Stomach (tissue), 9 donors: ENCODE measurements around the gene NFATC2. TPM values are rescaled to one million over a fixed set of nuclear protein-coding genes. Genes with fewer than 3 reads are reported as not detected.

Experiments
- DNase-seq, 2 donors: peaks; one replicate each; pipeline versions ENCODE4 v3.0.0 to v3.0.0-alpha.2; 2013 to 2019
- H3K27ac ChIP-seq, 5 donors: fragments of 200-600 bp in 4 of 5; sonication (generic) in 4 of 5; one replicate each; pipeline ENCODE4 v1.5.1; 2013 to 2019; ENCODE audit warnings: mild to moderate bottlenecking in 1 of 5, moderate library complexity in 1 of 5
- H3K27me3 ChIP-seq, 3 donors: fragments of 200-600 bp; sonication (generic); one replicate each; pipeline ENCODE4 v1.5.1; 2017 to 2019; ENCODE audit warnings: mixed run types in 1 of 3
- H3K36me3 ChIP-seq, 4 donors: fragments of 200-600 bp; sonication (generic); 1 replicate in 3 of 4; 2 replicates in 1 of 4; pipeline ENCODE4 v1.5.1; 2016 to 2019
- H3K4me1 ChIP-seq, 4 donors: fragments of 200-600 bp; sonication (generic); one replicate each; pipeline ENCODE4 v1.5.1; 2016 to 2019
- H3K4me3 ChIP-seq, 4 donors: fragments of 200-600 bp; sonication (generic) in 3 of 4; one replicate each; pipeline ENCODE4 v1.5.1; 2016 to 2019; ENCODE audit warnings: mild to moderate bottlenecking in 1 of 4
- H3K9me3 ChIP-seq, 4 donors: fragments of 200-600 bp; sonication (generic); one replicate each; pipeline ENCODE4 v1.5.1; 2016 to 2019
- CTCF ChIP-seq, 7 experiments: fragments of 450-650 bp in 4 of 7; fragments of 200-600 bp in 3 of 7; sonication (generic) in 3 of 7; IDR thresholded peaks; one replicate each; pipeline ENCODE4 v1.5.1; 2016 to 2019; ENCODE audit warnings: antibody characterized with exemption in 7 of 7, control low read depth in 2 of 7, mild to moderate bottlenecking in 1 of 7
- EP300 ChIP-seq: sonication (generic); formaldehyde crosslinking; IDR thresholded peaks from one replicate; pipeline ENCODE4 v1.6.1; 2017; ENCODE audit warnings: antibody characterized with exemption
- POLR2A ChIP-seq, 4 donors: fragments of 450-650 bp; IDR thresholded peaks; one replicate each; pipeline ENCODE4 v1.6.1; 2016; ENCODE audit warnings: antibody characterized with exemption in 4 of 4, control low read depth in 2 of 4, mild to moderate bottlenecking in 1 of 4, moderate library complexity in 1 of 4
- POLR2AphosphoS5 ChIP-seq, 3 donors: sonication (generic); formaldehyde crosslinking; IDR thresholded peaks; one replicate each; pipeline ENCODE4 v1.6.1; 2016; ENCODE audit warnings: antibody characterized with exemption in 3 of 3
- WGBS, 5 donors: extraction: QIAGEN DNeasy Blood & Tissue Kit in 3 of 5; methylation state at CpG; one replicate each; pipeline versions ENCODE4 v1.1.5 to v1.1.7; 2013 to 2018; 5-methylcytosine and 5-hydroxymethylcytosine counted together
- intact Hi-C: fragments of 100-400 bp; cut with DNase I; formaldehyde crosslinking; loops from one replicate; pipeline ENCODE4 v1.15.1; 2023; ENCODE audit warnings: low total_unique reads
- polyA plus RNA-seq, 3 donors: library from polyadenylated mRNA; stranded (reverse); fragments of 200-250 nt; gene quantifications; one replicate each; pipeline ENCODE4 v1.2.3, GENCODE V29; 2013
- total RNA-seq, 5 donors: library from RNA; depleted of rRNA; stranded (reverse); fragments of >200 nt; gene quantifications; one replicate each; pipeline versions ENCODE4 v1.1.0 to v1.2.3, GENCODE V29; 2014 to 2016
- donor health status: healthy with polysubstance abuse.
- donor health status: Bipolar disorder and iron deficiency.
- donor health status: healthy.

NFATC2 gene
- total and polyA plus RNA-seq, 8 donors: 1.4 to 31.9 (median 8.6) TPM

DNA sequence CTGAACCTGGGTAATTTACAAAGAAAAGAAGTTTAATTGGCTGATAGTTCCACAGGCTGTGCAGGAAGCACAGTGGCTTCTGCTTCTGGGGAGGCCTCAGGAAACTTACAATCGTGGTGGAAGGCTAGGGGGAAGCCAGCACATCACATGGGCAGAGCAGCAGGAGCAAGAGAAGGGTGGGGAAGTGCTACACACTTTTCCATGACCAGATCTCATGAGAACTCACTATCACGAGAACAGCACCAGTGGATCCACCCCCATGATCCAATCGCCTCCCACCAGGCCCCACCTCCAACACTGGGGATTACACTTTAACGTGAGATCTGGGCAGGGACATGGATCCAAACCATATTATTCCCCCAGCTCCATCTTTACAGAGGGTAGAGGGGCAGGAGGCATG, 166.4 kb downstream of the NFATC2 start:
- intact Hi-C loops: no loop called here
- TF ChIP-seq POLR2A (IDR thresholded peaks at IDR 0.05): no peak
- no peak for TF ChIP-seq CTCF (IDR thresholded peaks at IDR 0.05)
- TF ChIP-seq POLR2AphosphoS5 (IDR thresholded peaks at IDR 0.05): no peak
- no peak for TF ChIP-seq EP300
- H3K27ac ChIP-seq: no peak overlapping the region
- 39 to 59% (median 54%) methylated on average over 4 of the region's 4 CpGs for WGBS, 5 donors
- DNase-seq: peak in 1 of 2 donors; percentile 52
- no peak overlapping the region for H3K4me3 ChIP-seq
- no peaks in the 10 kb centered on the region for H3K36me3 ChIP-seq
- H3K9me3 ChIP-seq: no peaks in the 10 kb centered on the region
- peaks cover 20 to 28% (median 27%) of the 10 kb centered on the region in 4 donors for H3K4me1 ChIP-seq
- no peaks in the 10 kb centered on the region for H3K27me3 ChIP-seq

GRCh38 chr20:51375561-51375960, 167.0 kb downstream of the NFATC2 start:
- Histone ChIP-seq H3K4me1 (peaks cover 20 to 28% (median 27%) of the 10 kb centered on the region in 4 donors), H3K4me3 (no peak overlapping the region), H3K9me3 (no peaks in the 10 kb centered on the region), H3K27me3 (no peaks in the 10 kb centered on the region), H3K27ac (no peak overlapping the region), H3K36me3 (no peaks in the 10 kb centered on the region)
- no peak for TF ChIP-seq POLR2A (IDR thresholded peaks at IDR 0.05)
- no peak for TF ChIP-seq CTCF (IDR thresholded peaks at IDR 0.05)
- TF ChIP-seq POLR2AphosphoS5 (IDR thresholded peaks at IDR 0.05): no peak
- TF ChIP-seq EP300: no peak
- intact Hi-C loops: no loop called here
- 68 to 90% (median 83%) methylated on average over 8 of the region's 8 CpGs for WGBS, 5 donors
- no peak for DNase-seq

DNA sequence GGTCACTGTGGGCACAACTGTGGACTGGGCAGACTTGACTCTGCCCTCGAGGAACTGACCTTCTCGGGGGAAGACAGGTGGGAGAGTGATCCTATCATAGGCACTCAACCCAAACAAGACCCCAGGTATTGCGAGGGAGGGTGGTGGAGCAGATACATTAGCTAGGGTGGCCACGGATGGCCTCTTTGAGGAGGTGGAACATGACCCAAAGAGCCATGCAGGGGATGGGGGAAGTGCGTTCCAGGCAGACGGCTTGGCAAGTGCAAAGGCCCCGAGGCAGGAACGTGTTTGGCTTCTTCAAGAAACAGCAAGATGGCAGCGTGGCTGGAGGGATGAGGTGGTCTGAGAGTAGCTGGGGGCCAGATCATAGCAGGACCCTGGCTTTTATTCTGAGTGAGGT, 167.6 kb downstream of the NFATC2 start:
- Histone ChIP-seq H3K4me3 (no peak overlapping the region), H3K9me3 (no peaks in the 10 kb centered on the region), H3K4me1 (peaks cover 20 to 28% (median 27%) of the 10 kb centered on the region in 4 donors), H3K27ac (no peak overlapping the region), H3K36me3 (no peaks in the 10 kb centered on the region), H3K27me3 (no peaks in the 10 kb centered on the region)
- no peak for DNase-seq
- 86 to 94% (median 90%) methylated on average over 9 of the region's 9 CpGs for WGBS, 5 donors
- TF ChIP-seq EP300 (no peak), CTCF (IDR thresholded peaks at IDR 0.05) (no peak), POLR2AphosphoS5 (IDR thresholded peaks at IDR 0.05) (no peak), POLR2A (IDR thresholded peaks at IDR 0.05) (no peak)
- intact Hi-C loops: loop anchor here (5.0 kb wide), 1 partner anchor 222 kb away; no protein-coding TSS in a partner anchor

DNA sequence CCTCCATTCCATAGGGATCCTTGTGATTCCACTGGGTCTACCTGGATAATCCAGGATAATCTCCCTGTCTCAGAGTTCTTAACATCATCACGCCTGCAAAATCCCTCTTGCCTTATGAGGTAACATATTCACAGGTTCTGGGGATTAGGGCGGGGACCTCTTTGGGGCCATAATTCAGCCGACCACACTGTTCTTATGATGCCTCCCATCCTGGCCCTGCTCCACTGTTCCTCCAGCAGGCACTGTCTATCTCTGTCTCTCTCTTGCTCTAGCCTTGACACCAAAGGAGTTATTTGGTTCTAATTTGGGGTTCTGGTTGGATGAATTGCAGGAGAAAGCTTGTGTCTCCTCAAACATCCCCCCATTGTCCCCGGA, 168.1 kb downstream of the NFATC2 start:
- Histone ChIP-seq H3K9me3 (no peaks in the 10 kb centered on the region), H3K4me1 (peaks cover 20 to 28% (median 27%) of the 10 kb centered on the region in 4 donors), H3K27me3 (no peaks in the 10 kb centered on the region), H3K27ac (peak overlapping the region in 3 of 5 donors; percentile 21 to 58 (median 29)), H3K36me3 (no peaks in the 10 kb centered on the region), H3K4me3 (no peak overlapping the region)
- DNase-seq: no peak
- TF ChIP-seq CTCF (IDR thresholded peaks at IDR 0.05) (no peak), EP300 (no peak), POLR2AphosphoS5 (IDR thresholded peaks at IDR 0.05) (no peak), POLR2A (IDR thresholded peaks at IDR 0.05) (no peak)
- intact Hi-C loops: loop anchor here (5.0 kb wide), 1 partner anchor 223 kb away; no protein-coding TSS in a partner anchor
- 59 to 79% (median 73%) methylated on average over 4 of the region's 4 CpGs for WGBS, 5 donors
